Gastroesophageal sphincter (tissue), 3 donors: ENCODE data around the gene KLC1.

Experiments
- CTCF ChIP-seq, 4 experiments: fragments of 200-600 bp in 2 of 4; fragments of 450-650 bp in 2 of 4; sonication (generic) in 1 of 4; IDR thresholded peaks; one replicate each; pipeline ENCODE4 v1.5.1; 2017 to 2019; ENCODE audit warnings: antibody characterized with exemption in 4 of 4, mild to moderate bottlenecking in 2 of 4, moderate library complexity in 2 of 4
- EP300 ChIP-seq: sonication (generic); formaldehyde crosslinking; IDR thresholded peaks from one replicate; pipeline ENCODE4 v1.6.1; 2017; ENCODE audit warnings: antibody characterized with exemption, mild to moderate bottlenecking

DNA sequence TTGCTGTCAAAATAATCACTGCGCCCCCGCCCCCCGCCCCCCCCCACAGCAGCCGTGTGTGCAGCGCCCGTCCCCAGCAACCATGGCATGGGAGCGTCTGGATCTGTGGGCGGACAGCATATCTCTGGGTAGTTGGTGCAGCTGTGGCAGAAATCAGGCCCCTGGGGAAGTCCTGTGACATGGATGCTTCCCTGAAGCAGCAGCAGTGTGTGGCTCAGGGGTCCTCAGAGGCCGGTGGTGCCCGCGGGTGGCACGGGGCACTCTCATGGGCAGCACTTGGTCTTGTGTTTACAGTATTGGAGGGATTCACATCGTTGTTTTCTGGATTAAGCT, 67.0 kb downstream of the KLC1 start:
- TF ChIP-seq CTCF (IDR thresholded peaks at IDR 0.05) (no peak), EP300 (no peak)
